GM10847 (cell line): Measurements from ENCODE around the gene RAB3B.

ENCODE experiments used
- POLR2A ChIP-seq: IDR thresholded peaks from 2 replicates; pipeline ENCODE4 v1.6.1; 2011; ENCODE audit not compliant: insufficient read length; ENCODE audit errors: extremely low read depth

RAB3B gene

GRCh38 chr1:51964309-51964696 is 26.2 kb downstream of the RAB3B start:
- TF ChIP-seq POLR2A, result no peak

GRCh38 chr1:51963592-51964308 is 26.8 kb downstream of the RAB3B start:
- no peak for TF ChIP-seq POLR2A

GRCh38 chr1:51962486-51963356 is 27.8 kb downstream of the RAB3B start:
- no peak for TF ChIP-seq POLR2A

GRCh38 chr1:51961954-51962353 is 28.5 kb downstream of the RAB3B start:
- no peak for TF ChIP-seq POLR2A

- no peak for TF ChIP-seq POLR2A
Observed at GRCh38 chr1:51961231-51961630, 29.3 kb downstream of the RAB3B start.

- no peak for TF ChIP-seq POLR2A
Observed at GRCh38 chr1:51960262-51960661, 30.2 kb downstream of the RAB3B start.

- TF ChIP-seq POLR2A, result no peak
Observed at GRCh38 chr1:51958824-51959223, 31.7 kb downstream of the RAB3B start.

GRCh38 chr1:51957618-51958017 is 32.9 kb downstream of the RAB3B start:
- no peak for TF ChIP-seq POLR2A

GRCh38 chr1:51956528-51957509 is 33.7 kb downstream of the RAB3B start:
- TF ChIP-seq POLR2A, result no peak

- TF ChIP-seq POLR2A, result no peak
Observed at GRCh38 chr1:51955797-51956527, 34.5 kb downstream of the RAB3B start.

- TF ChIP-seq POLR2A, result no peak
Observed at GRCh38 chr1:51954783-51955182, 35.7 kb downstream of the RAB3B start.

- TF ChIP-seq POLR2A, result no peak
Observed at GRCh38 chr1:51953079-51953478, 37.4 kb downstream of the RAB3B start.

- TF ChIP-seq POLR2A, result no peak
Observed at GRCh38 chr1:51952638-51953037, 37.9 kb downstream of the RAB3B start.

- TF ChIP-seq POLR2A, result no peak
Observed at GRCh38 chr1:51950701-51951100, 39.8 kb downstream of the RAB3B start.
